Measurements from ENCODE around the gene RBP5.

The RBP5 gene

GRCh38 chr12:7128681-7129286 is at the start of gene RBP5:
Gene RBP5, minus strand, starts transcription at chr12:7128889. Its CDS starts 114 bp downstream, at chr12:7128775.
- no peak for DNase-seq

GRCh38 chr12:7178481-7178880 is 49.8 kb upstream of the RBP5 start:
- no peak for DNase-seq

DNA sequence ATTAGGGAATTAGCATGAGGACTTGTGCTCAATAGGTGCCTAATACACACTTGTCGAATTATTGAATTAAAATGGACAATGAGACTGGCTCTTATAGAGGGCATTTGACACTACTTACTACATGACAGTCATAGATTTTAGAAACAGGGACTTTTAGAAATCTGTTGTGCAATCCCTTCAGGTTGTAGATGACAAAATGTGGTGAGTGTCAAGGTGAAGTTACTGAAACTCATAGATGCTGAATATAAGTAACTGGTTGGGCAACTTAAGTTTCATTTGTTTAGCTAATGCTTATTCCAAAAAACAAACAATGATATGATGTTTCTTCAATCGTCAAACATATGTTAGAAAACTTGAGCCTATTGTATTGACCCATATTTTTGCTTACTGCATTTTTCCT is 47.9 kb upstream of the RBP5 start:
- no peak for DNase-seq

DNA sequence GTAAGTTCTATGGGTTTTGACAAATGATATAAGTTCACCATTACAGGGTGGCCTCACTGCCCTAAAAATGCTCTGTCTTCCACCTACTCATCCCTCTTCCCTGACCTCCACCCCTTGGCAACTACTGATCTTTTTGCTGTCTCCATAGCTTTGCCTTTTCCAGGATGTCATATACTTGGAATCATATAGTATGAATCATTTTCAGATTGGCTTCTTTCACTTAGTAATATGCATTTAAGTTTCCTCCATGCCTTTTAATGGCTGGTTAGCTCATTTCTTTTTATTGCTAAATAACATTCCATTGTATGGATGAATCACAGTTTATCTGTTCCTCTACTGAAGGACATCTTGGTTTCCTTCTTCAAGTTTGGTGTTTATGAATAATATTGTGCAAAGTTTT is 46.8 kb upstream of the RBP5 start:
- no peak for DNase-seq

GRCh38 chr12:7171854-7172253 is 43.2 kb upstream of the RBP5 start:
- no peak for DNase-seq

DNA sequence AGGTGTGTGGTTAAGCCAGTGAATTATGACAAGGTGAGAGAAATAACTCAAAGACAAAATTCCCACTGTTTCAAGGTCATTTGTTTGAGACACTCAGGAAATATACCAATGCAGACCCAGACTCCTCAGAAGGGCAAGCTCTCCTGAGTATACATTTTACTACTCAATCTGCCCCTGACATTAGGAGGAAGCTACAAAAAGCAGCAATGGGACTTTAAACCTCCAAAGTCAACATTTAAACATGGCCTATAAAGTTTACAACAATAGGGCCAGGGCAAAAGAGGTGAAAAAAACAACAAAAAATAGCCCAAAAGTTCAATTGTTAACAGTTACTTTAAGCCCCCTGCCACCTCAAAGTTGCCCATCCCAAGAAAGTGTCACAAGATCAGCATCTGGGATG is 41.3 kb upstream of the RBP5 start:
- no peak for DNase-seq

DNA sequence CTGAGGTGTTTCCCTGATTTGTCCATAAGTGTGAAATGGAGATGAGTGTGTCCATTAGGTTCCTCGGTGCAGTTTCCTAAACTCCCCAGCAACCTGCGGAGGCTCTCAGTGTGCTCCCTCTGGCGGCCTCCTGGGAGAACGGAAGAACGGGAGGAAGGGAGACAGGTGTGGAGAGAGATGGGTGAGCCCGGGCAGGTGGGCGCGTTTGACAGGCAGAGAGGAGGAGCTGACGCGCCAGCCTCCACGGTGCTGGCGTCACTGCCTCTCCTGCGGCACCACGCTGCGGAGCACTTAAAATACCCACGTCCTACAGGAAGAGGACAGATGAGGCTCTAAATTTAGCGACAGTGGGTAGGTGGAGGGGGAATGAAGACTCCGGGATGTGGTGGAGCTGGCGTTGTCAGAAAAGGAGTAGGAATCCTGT is 34.0 kb upstream of the RBP5 start:
- peak; percentile 62 for DNase-seq

- DNase-seq = no peak
Observed at GRCh38 chr12:7161811-7162210, 33.1 kb upstream of the RBP5 start.

DNA sequence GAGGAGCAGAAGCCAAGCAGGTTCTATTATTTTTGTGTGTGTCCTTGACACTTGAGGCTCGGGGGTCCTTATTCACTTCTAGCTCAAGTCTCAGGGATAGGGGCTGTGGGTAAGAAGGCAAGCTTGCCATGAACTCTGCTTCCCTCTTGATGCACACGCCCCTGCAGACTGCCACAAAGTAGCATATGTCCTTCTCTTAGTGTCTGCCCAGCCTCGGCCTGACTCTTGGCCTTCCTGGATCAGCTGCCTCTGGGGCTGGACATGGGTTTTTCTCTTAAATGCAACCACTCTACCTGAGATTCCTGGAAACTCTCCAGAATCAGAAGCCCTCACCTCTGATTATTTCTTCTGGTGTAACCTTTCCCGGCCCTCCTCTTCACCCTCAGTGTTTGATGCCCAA is 32.6 kb upstream of the RBP5 start:
- no peak for DNase-seq

DNA sequence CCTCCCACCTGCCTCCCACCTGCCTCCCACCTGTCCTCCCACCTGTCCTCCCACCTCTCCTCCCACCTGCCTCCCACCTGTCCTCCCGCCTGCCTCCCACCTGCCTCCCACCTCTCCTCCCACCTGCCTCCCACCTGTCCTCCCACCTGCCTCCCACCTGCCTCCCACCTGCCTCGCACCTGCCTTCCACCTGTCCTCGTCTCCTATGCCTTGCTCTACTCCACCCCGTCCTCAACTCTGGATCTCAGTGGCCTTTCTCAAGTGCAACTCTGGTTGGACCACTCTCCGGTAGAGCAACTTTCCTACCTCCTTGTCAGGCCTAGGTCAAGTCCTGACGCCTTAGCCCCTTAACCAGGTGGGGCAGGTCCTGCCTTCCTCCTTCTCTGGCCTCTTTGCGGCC is 31.5 kb upstream of the RBP5 start:
- no peak for DNase-seq

- DNase-seq = no peak
Observed at GRCh38 chr12:7158781-7159609, 30.3 kb upstream of the RBP5 start.

- no peak for DNase-seq
Observed at GRCh38 chr12:7157391-7157790, 28.7 kb upstream of the RBP5 start.

GRCh38 chr12:7156259-7157197 is 27.8 kb upstream of the RBP5 start:
- DNase-seq = no peak

- no peak for DNase-seq
Observed at GRCh38 chr12:7155471-7156034, 26.9 kb upstream of the RBP5 start.

- DNase-seq = no peak
Observed at GRCh38 chr12:7154901-7155470, 26.3 kb upstream of the RBP5 start.

GRCh38 chr12:7154042-7154441 is 25.4 kb upstream of the RBP5 start:
- DNase-seq = no peak

DNA sequence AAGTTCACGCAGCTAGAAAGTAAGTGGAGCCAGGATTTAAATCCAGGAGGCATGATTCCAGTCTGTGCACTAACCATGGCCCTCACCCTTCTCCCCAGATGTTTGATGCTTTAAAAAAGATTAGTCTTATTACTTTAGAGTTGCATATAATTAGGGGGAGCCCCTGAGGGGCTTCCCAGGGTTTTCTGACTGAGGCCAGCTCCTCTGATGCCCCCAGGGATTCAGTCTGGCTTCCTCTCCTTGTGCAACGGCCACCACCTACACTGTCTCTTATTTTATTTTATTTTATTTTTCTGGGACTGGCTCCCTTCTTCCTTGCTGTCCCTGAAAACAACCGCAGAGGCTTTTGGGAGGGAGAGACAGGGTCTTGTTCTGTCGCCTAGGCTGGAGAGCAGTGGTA is 24.1 kb upstream of the RBP5 start:
- no peak for DNase-seq

GRCh38 chr12:7151532-7151931 is 22.8 kb upstream of the RBP5 start:
- no peak for DNase-seq

GRCh38 chr12:7150841-7151240 is 22.2 kb upstream of the RBP5 start:
- no peak for DNase-seq

GRCh38 chr12:7150356-7150755 is 21.7 kb upstream of the RBP5 start:
- DNase-seq = no peak

DNA sequence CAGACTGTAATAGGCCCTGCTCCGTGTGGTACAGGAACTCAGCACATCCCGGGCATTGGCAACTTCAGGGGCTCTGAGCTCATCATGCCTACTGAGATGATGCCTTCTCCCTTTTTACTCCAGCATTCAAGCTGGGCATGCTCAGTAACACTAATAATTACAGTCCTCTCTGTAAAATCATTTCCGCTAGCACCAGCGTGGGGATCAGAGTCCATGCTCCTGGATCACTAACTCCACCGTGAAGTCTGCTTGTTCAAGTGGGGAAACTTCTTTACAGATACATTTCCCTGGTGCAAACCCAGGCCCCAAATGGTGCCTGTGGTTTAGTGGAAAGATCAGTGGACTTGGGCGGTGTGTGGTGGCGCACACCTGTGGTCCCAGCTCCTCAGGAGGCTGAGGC is 18.2 kb upstream of the RBP5 start:
- DNase-seq = no peak

- DNase-seq = no peak
Observed at GRCh38 chr12:7146228-7146627, 17.5 kb upstream of the RBP5 start.

GRCh38 chr12:7145671-7146070 is 17.0 kb upstream of the RBP5 start:
- DNase-seq = no peak
